Vagina (tissue), 2 donors: Measurements from ENCODE around the gene SET. TPM values are rescaled to one million over a fixed set of nuclear protein-coding genes. Genes with fewer than 3 reads are reported as not detected.
"Not testable (repeated sequence)": the region's sequence is repeated elsewhere in the genome, so short reads cannot be mapped to it uniquely, and the experiment has no call there.

ENCODE experiments used
- DNase-seq, 2 donors: peaks; one replicate each; pipeline ENCODE4 v3.0.0-alpha.2; 2017; ENCODE audit errors: extremely low spot score in 2 of 2
- H3K27ac ChIP-seq: fragments of 200-600 bp; sonication (generic); one replicate; pipeline ENCODE4 v1.5.1; 2019
- H3K27me3 ChIP-seq: fragments of 200-600 bp; sonication (generic); one replicate; pipeline ENCODE4 v1.5.1; 2019
- H3K36me3 ChIP-seq, 2 donors: fragments of 200-600 bp; sonication (generic); one replicate each; pipeline ENCODE4 v1.5.1; 2017 to 2019
- H3K4me1 ChIP-seq: fragments of 200-600 bp; sonication (generic); one replicate; pipeline ENCODE4 v1.5.1; 2019
- H3K4me3 ChIP-seq, 2 donors: fragments of 200-600 bp; sonication (generic); 1 replicate in 1 of 2; 2 replicates in 1 of 2; pipeline ENCODE4 v1.5.1; 2016 to 2019
- H3K9me3 ChIP-seq: fragments of 200-600 bp; sonication (generic); one replicate; pipeline ENCODE4 v1.5.1; 2019
- CTCF ChIP-seq, 3 experiments: fragments of 450-650 bp in 2 of 3; fragments of 200-600 bp in 1 of 3; sonication (generic) in 1 of 3; IDR thresholded peaks; one replicate each; pipeline ENCODE4 v1.5.1; 2017 to 2019; ENCODE audit warnings: antibody characterized with exemption in 3 of 3, mild to moderate bottlenecking in 2 of 3, moderate library complexity in 2 of 3
- POLR2A ChIP-seq, 2 donors: fragments of 450-650 bp; IDR thresholded peaks; one replicate each; pipeline ENCODE4 v1.6.1; 2017; ENCODE audit warnings: antibody characterized with exemption in 2 of 2, mild to moderate bottlenecking in 2 of 2, moderate library complexity in 2 of 2
- POLR2AphosphoS5 ChIP-seq, 2 donors: sonication (generic); formaldehyde crosslinking; IDR thresholded peaks; one replicate each; pipeline ENCODE4 v1.9.0; 2017; ENCODE audit warnings: antibody characterized with exemption in 2 of 2, mild to moderate bottlenecking in 2 of 2, low read depth in 1 of 2; ENCODE audit not compliant: insufficient read depth in 1 of 2
- intact Hi-C: fragments of 100-400 bp; cut with DNase I; formaldehyde crosslinking; loops from one replicate; pipeline ENCODE4 v1.15.1; 2023
- total RNA-seq: library from RNA; depleted of rRNA; stranded (reverse); fragments of >200 nt; gene quantifications from one replicate; pipeline ENCODE4 v1.2.3, GENCODE V29; 2016

The SET gene
- total RNA-seq, 1 donor from 2014 or later: 137 TPM

GRCh38 chr9:128687453-128687852, 1.6 kb upstream of the SET start:
- intact Hi-C loops: loop anchor here (10.0 kb wide), 1 partner anchor 133 kb away; the partner anchor contains the start of gene SPTAN1
- Histone ChIP-seq H3K27ac (no peak overlapping the region), H3K4me1 (peaks cover 54% of the 10 kb centered on the region)

DNA sequence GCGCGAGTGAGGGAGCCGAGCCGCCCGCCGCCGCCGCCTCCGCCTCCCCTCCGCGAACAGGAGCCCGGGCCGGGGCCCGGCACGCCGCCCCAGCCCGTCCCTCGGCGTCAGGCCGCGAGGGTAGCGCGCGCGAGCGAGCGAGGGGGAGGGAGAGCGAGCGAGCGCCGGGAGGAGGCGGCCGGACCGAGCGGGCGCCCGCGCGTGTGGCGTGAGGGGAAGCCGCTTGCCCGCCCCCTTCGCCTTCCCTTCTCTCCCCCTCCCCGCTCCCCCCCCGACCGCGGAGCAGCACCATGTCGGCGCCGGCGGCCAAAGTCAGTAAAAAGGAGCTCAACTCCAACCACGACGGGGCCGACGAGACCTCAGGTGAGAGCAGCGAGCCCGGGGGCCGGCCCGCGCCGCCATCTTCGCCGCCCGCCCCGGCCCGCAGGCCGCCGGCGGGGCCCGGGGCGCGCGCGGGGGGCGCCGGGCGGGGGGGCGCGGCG, 312 bp downstream of the SET start:
- TF ChIP-seq CTCF (IDR thresholded peaks at IDR 0.05): no peak
- no peak for TF ChIP-seq POLR2A (IDR thresholded peaks at IDR 0.05)
- TF ChIP-seq POLR2AphosphoS5 (IDR thresholded peaks at IDR 0.05; ENCODE audit: insufficient read depth in 1 of 2, low read depth in 1 of 2): no peak
- peak overlapping the region; percentile 97 for H3K27ac ChIP-seq
- peaks cover 0 to 31% of the 10 kb centered on the region in 2 donors for H3K36me3 ChIP-seq
- H3K9me3 ChIP-seq: no peaks in the 10 kb centered on the region
- DNase-seq: no peak
- peaks cover 41% of the 10 kb centered on the region for H3K4me1 ChIP-seq
- intact Hi-C loops: loop anchor here (10.0 kb wide), 1 partner anchor 135 kb away; the partner anchor contains the start of gene SPTAN1
- H3K4me3 ChIP-seq: peak overlapping the region; percentile 79 to 97
- no peaks in the 10 kb centered on the region for H3K27me3 ChIP-seq

More at GRCh38 chr9:128687453-128687852, 1.6 kb upstream of the SET start:
- H3K4me3 ChIP-seq: no peak overlapping the region
- no peaks in the 10 kb centered on the region for H3K9me3 ChIP-seq
- DNase-seq: no peak
- H3K36me3 ChIP-seq: peaks cover 0 to 12% of the 10 kb centered on the region in 2 donors
- TF ChIP-seq CTCF (IDR thresholded peaks at IDR 0.05) (no peak), POLR2AphosphoS5 (IDR thresholded peaks at IDR 0.05; ENCODE audit: insufficient read depth in 1 of 2, low read depth in 1 of 2) (no peak), POLR2A (IDR thresholded peaks at IDR 0.05) (no peak)
- no peaks in the 10 kb centered on the region for H3K27me3 ChIP-seq

GRCh38 chr9:128689820-128690683, 1.0 kb downstream of the SET start:
- Histone ChIP-seq H3K36me3 (peaks cover 0 to 38% of the 10 kb centered on the region in 2 donors), H3K9me3 (no peaks in the 10 kb centered on the region), H3K4me1 (peaks cover 34% of the 10 kb centered on the region), H3K27me3 (no peaks in the 10 kb centered on the region), H3K27ac (peak overlapping the region; percentile 81), H3K4me3 (peak overlapping the region; percentile 79 to 97)
- intact Hi-C loops: loop anchor here (10.0 kb wide), 2 partner anchors 55 to 135 kb away; partner anchors contain the start of gene SPTAN1
- TF ChIP-seq CTCF (IDR thresholded peaks at IDR 0.05) (no peak), POLR2AphosphoS5 (IDR thresholded peaks at IDR 0.05; ENCODE audit: insufficient read depth in 1 of 2, low read depth in 1 of 2) (no peak), POLR2A (IDR thresholded peaks at IDR 0.05) (no peak)
- no peak for DNase-seq

DNA sequence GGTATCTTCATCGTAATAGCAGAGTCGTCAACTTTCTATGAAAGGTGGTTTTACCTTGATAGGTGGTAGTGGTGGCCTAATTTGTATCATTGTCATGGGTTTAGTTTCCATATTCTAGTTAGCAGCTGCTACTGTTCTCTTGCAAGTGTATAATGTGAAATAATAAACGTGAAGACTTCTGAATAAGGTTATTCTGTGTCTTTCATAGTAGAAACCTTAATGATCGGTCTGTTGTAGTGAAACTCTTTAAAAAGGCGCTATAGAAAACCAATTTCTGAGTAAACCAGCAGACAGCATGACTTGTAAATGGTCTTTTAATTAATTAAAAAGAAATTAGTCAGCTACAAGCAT, 1.6 kb downstream of the SET start:
- Histone ChIP-seq H3K4me3 (peak overlapping the region; percentile 79 to 97), H3K9me3 (no peaks in the 10 kb centered on the region), H3K4me1 (peaks cover 28% of the 10 kb centered on the region), H3K27ac (peak overlapping the region; percentile 81), H3K36me3 (peaks cover 0 to 42% of the 10 kb centered on the region in 2 donors), H3K27me3 (no peaks in the 10 kb centered on the region)
- TF ChIP-seq CTCF (IDR thresholded peaks at IDR 0.05): no peak
- TF ChIP-seq POLR2A (IDR thresholded peaks at IDR 0.05): no peak
- no peak for TF ChIP-seq POLR2AphosphoS5 (IDR thresholded peaks at IDR 0.05; ENCODE audit: insufficient read depth in 1 of 2, low read depth in 1 of 2)
- intact Hi-C loops: loop anchor here (10.0 kb wide), 1 partner anchor 56 kb away; no protein-coding TSS in a partner anchor
- DNase-seq: no peak

GRCh38 chr9:128693738-128694137, 4.7 kb downstream of the SET start:
- intact Hi-C loops: loop anchor here (10.0 kb wide), 1 partner anchor 59 kb away; no protein-coding TSS in a partner anchor
- H3K27me3 ChIP-seq, DNase-seq, H3K27ac ChIP-seq, H3K4me3 ChIP-seq, H3K9me3 ChIP-seq: not testable (repeated sequence)
- H3K4me1 ChIP-seq: peaks cover 15% of the 10 kb centered on the region
- H3K36me3 ChIP-seq: peaks cover 0 to 51% of the 10 kb centered on the region in 2 donors
